Mammary epithelial cell (primary cell): ENCODE data around the gene MAT2B.

Source experiments
- CTCF ChIP-seq, 2 donors: IDR thresholded peaks in 1 of 2; conservative IDR thresholded peaks in 1 of 2; 2 replicates each; pipeline ENCODE4 v1.5.1; 2011 to 2012; ENCODE audit warnings: inconsistent platforms in 2 of 2, low read length in 2 of 2, mild to moderate bottlenecking in 2 of 2, control low read depth in 1 of 2, low read depth in 1 of 2; ENCODE audit not compliant: insufficient read depth in 1 of 2; ENCODE audit errors: extremely low read depth in 1 of 2
- EZH2 ChIP-seq: IDR thresholded peaks from 2 replicates; pipeline ENCODE4 v1.6.1; 2012; ENCODE audit warnings: low read length, inconsistent platforms, borderline replicate concordance

DNA sequence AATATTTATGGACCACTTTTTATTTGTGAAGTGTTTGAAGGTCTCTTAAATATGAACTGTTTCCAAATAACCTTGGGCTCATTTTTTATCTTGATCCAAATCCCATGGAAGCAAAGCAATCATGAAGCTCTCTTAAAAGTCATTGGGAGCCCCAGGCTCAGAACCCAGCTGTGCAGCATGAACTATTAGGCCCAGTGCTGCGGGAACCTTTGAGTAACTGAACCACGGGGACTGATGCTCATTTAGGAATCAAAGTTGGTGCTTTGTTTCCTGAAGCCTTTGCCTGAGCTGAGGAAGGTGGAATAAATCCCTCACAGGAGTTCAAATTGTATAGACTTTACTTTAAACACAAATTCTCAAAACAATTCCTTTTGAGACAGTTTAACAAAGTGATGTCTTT is 27.8 kb downstream of the MAT2B start:
- TF ChIP-seq CTCF (conservative IDR thresholded peaks at IDR 0.05 in 1 of 2, IDR thresholded peaks at IDR 0.05 in 1 of 2; ENCODE audit: extremely low read depth in 1 of 2, insufficient read depth in 1 of 2, low read depth in 1 of 2, low read length in 2 of 2), result no peak
- TF ChIP-seq EZH2, result no peak
